ENCODE measurements around the gene SPATC1L. TPM values are rescaled to one million over a fixed set of nuclear protein-coding genes. Genes with fewer than 3 reads are reported as not detected.

The SPATC1L gene
- total RNA-seq, 1 donor from 2014 or later: 27.5 TPM

- TF ChIP-seq, protein P1, sequence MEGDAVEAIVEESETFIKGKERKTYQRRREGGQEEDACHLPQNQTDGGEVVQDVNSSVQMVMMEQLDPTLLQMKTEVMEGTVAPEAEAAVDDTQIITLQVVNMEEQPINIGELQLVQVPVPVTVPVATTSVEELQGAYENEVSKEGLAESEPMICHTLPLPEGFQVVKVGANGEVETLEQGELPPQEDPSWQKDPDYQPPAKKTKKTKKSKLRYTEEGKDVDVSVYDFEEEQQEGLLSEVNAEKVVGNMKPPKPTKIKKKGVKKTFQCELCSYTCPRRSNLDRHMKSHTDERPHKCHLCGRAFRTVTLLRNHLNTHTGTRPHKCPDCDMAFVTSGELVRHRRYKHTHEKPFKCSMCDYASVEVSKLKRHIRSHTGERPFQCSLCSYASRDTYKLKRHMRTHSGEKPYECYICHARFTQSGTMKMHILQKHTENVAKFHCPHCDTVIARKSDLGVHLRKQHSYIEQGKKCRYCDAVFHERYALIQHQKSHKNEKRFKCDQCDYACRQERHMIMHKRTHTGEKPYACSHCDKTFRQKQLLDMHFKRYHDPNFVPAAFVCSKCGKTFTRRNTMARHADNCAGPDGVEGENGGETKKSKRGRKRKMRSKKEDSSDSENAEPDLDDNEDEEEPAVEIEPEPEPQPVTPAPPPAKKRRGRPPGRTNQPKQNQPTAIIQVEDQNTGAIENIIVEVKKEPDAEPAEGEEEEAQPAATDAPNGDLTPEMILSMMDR (conservative IDR thresholded peaks at IDR 0.05): peak; percentile 79
- Mint-ChIP-seq H3K4me3 (peak overlapping the region; percentile 31), H3K36me3 (ENCODE audit: low read depth) (no peaks in the 10 kb centered on the region), H3K4me1 (peaks cover 21% of the 10 kb centered on the region), H3K9me3 (no peaks in the 10 kb centered on the region), H3K27me3 (ENCODE audit: low read depth) (peaks cover 3% of the 10 kb centered on the region), H3K27ac (ENCODE audit: unreplicated experiment) (peak overlapping the region; percentile 67)
- peak; percentile 75 for DNase-seq (ENCODE audit: low read depth, low spot score)
Measured at GRCh38 chr21:46153247-46154154, 30.8 kb downstream of the SPATC1L start.

DNA sequence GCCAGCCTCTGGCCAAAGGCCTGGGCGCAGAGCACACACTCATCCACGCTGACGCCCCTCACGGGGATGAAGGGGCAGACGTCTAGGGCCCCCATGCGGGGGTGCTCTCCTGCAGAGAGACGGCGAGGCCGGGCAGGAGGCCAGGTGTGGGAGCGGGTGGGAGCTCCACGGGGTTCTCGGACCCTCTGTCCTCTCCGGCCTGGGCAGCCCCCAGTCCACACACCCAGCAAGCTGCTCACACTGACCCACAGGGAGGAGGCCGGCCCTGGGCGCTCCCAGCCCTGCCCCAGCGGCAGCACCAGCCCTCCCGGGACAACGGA lies 31.4 kb downstream of the SPATC1L start:
- Mint-ChIP-seq H3K4me3 (no peak overlapping the region), H3K27me3 (ENCODE audit: low read depth) (peaks cover 3% of the 10 kb centered on the region), H3K27ac (ENCODE audit: unreplicated experiment) (no peak overlapping the region), H3K36me3 (ENCODE audit: low read depth) (no peaks in the 10 kb centered on the region), H3K9me3 (no peaks in the 10 kb centered on the region), H3K4me1 (peaks cover 22% of the 10 kb centered on the region)
- no peak for DNase-seq (ENCODE audit: low read depth, low spot score)
- TF ChIP-seq, protein P1 (conservative IDR thresholded peaks at IDR 0.05): no peak

DNA sequence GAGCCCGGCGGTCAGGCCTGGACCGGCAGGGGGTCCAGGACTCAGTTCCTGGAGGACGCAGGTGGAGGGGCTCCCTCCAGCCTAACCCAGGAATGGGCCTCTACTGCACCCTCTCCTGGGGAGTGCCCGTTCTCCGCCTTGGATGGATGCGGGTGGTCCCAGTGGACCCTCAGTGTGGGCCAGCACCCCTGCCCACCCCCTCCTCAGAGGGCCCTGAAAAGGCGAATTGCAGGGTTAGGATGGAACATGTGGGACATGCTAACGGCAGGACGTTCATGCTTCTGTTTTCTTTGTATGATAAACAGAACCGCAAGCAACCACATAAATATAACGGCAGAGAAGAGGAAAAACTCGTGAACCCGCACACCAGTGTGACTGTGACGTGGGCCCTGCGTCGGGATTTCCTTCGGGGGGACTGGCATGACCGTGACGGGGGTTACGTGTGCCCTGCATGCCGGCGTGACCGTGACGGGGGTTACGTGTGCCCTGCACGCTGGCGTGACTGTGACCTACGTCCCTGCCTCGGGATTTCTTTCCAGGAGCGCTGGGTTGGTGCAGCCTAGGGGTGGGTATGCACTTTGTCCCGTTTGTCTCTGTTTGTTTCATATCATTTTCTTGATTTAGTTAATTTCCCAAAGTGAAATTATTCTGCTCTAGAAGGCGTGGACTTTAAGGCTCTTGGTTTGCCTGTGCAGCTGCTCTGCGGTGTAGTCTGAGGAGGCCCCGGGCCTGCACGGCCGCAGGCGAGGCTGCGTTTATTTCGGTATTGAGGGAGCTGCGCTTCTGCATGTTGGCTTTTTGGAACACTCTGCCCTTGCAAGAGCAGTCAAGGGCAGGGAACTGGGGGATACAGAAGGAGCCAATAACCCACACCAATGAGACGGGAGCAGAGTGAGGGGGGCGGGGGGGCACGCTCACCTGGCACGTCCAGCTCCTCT lies 32.0 kb downstream of the SPATC1L start:
- Mint-ChIP-seq H3K36me3 (ENCODE audit: low read depth) (no peaks in the 10 kb centered on the region), H3K27ac (ENCODE audit: unreplicated experiment) (peak overlapping the region; percentile 46)
- TF ChIP-seq, protein P1 (conservative IDR thresholded peaks at IDR 0.05): no peak

DNA sequence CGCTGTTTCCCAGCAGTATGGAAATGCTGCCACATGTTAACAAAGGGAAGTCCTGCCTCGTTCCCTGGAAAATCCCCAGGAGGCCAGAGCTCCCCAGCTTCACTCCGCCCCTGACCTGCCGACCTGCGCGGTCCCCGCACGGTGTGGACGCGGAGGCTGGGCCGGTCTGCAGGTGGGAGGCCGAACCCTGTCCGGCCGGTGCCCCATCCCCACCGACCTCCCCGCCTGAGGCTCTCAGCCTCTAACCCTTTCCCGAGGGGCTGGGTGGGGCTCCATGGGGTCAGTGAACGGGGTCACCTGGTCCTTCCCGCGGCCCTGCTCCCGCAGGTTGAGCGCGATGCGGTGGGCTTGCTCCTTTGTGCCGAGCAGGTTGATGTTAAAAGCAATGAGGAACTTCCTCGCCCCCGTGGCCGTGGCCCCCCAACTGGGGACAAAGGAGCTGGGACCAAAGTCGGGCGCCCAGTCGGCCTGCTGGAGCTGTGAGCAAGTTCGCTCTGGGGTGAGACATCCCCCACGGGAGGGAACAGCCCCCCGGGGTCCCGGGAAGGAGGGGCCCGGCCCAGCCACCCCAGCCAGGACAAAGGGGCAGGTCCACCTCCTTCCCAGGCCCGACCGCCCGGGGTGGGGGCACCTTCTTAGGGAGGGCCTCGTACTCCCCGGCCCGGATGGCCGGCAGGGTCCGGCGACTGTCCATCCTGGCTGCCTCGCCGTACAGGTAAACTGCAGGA lies 32.8 kb downstream of the SPATC1L start:
- Mint-ChIP-seq H3K4me1 (peaks cover 18% of the 10 kb centered on the region), H3K36me3 (ENCODE audit: low read depth) (no peaks in the 10 kb centered on the region), H3K27ac (ENCODE audit: unreplicated experiment) (no peak overlapping the region), H3K4me3 (no peak overlapping the region), H3K27me3 (ENCODE audit: low read depth) (peaks cover 3% of the 10 kb centered on the region), H3K9me3 (no peaks in the 10 kb centered on the region)
- TF ChIP-seq, protein P1 (conservative IDR thresholded peaks at IDR 0.05): no peak
- no peak for DNase-seq (ENCODE audit: low read depth, low spot score)

More for the DNA sequence above, 32.0 kb downstream of the SPATC1L start:
- Mint-ChIP-seq H3K4me3 (no peak overlapping the region), H3K9me3 (no peaks in the 10 kb centered on the region), H3K4me1 (peaks cover 22% of the 10 kb centered on the region), H3K27me3 (ENCODE audit: low read depth) (peaks cover 3% of the 10 kb centered on the region)
- DNase-seq (ENCODE audit: low read depth, low spot score): no peak

DNA sequence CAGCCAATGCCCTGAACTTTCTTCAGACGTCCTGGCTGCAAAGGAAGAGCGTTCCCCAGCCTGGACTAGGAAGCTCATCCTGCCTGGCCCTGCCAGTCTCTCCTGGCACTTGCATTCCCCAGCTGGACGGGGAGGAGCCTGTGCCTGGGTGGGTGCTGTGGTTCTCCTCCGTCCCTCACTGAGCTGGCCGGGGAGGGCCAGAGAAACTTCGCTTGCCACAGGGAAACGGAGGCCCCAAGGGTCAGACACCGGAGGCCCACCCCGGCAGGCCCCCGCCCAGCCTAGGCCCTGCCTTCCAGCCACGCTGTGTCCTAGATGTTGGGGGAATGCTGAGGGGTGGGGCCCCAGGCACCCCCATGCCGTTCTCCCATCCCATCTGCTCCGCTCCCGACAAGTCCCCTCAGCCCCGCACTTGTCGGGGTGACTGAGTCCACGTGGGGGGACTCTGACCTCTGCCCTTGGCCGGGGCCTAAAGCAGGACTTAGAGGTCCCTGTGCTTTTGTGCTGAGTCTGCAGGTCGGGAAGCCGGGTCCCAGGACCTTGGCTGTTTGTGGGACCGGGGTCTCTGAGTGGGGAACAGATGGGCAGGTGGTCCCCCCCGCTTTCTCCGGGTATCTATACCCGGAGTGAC lies 33.7 kb downstream of the SPATC1L start:
- Mint-ChIP-seq H3K9me3 (no peaks in the 10 kb centered on the region), H3K36me3 (ENCODE audit: low read depth) (no peaks in the 10 kb centered on the region), H3K4me1 (peaks cover 10% of the 10 kb centered on the region), H3K4me3 (no peak overlapping the region), H3K27ac (ENCODE audit: unreplicated experiment) (no peak overlapping the region), H3K27me3 (ENCODE audit: low read depth) (peaks cover 3% of the 10 kb centered on the region)
- TF ChIP-seq, protein P1 (conservative IDR thresholded peaks at IDR 0.05): no peak
- no peak for DNase-seq (ENCODE audit: low read depth, low spot score)
